Activated CD4-positive, alpha-beta T cell treated with anti-CD3 and anti-CD28 coated beads, Interleukin-10, Interleukin-2, amounts not matched to agents 100 ng/mL and 50 ng/mL, durations not matched to agents 16 hours and 8 hours (primary cell): ENCODE measurements around the gene RPL32.

Source experiments
- DNase-seq: peaks from one replicate; pipeline ENCODE4 v3.0.0-alpha.2; 2020

RPL32 gene

GRCh38 chr3:12831301-12831866 lies 10.0 kb downstream of the RPL32 start:
- no peak for DNase-seq

DNA sequence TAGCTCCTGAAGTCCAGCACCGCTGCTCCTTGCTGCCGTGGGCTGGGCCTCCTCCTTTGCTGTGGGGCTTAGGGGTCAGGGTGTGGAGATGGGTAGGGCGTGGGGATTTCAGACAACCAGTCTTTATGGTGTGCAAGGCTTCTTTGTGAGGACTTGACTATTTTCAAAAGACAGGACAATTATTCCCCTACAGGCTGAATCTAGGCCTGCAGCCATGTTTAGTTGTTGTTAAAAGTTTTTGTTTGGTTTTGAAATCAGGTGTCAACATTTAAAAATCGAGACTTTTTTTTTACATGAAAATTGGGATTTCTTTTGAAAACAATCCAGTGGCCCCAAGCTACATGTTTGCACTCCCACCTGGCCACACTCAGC lies 10.6 kb downstream of the RPL32 start:
- DNase-seq: no peak

GRCh38 chr3:12829886-12830784 lies 11.2 kb downstream of the RPL32 start:
- no peak for DNase-seq

- DNase-seq: no peak
Observed at GRCh38 chr3:12829404-12829803, 12.0 kb downstream of the RPL32 start.

GRCh38 chr3:12828751-12829150 lies 12.6 kb downstream of the RPL32 start:
- no peak for DNase-seq

DNA sequence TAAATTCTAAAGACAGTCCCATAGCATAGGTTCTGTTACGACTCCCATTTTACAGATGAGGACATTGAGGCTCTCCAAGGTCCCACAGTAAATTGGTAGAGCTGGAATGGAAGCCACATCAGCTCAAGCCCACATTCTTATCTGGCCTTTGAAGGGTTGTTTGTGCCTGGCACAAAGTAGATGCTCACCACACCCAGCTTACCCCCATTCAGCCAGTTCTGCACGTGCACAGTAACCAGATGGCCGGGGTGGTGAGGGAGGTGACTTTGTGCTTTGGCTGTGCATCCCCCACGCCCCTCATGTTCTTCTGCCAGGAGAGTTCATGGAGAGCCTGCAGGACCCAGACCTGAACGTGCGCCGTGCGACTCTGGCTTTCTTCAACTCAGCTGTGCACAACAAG lies 16.2 kb downstream of the RPL32 start:
- no peak for DNase-seq

- no peak for DNase-seq
Observed at GRCh38 chr3:12824299-12824698, 17.1 kb downstream of the RPL32 start.

- DNase-seq: no peak
Observed at GRCh38 chr3:12822725-12823373, 18.5 kb downstream of the RPL32 start.

DNA sequence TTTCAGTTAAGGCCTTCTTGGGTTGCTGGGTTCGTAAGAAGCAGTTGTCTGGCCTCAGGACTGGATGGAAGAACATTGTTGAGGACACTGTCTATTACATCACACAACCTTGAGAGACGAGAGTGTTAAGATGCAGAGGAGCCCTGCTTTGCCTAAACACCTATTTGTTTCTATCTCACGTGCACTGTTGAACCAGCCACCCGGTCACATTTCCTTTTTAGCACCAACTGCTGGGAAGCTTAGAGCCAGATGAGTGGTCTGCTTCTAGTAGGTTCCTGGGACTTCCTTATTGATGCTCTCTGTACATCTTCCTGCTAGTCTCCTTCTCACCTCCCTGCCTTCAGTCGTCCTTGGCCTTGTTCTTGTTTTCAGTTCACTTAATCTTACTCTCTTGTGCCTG lies 22.6 kb downstream of the RPL32 start:
- DNase-seq: no peak

GRCh38 chr3:12818273-12818672 lies 23.1 kb downstream of the RPL32 start:
- DNase-seq: no peak

DNA sequence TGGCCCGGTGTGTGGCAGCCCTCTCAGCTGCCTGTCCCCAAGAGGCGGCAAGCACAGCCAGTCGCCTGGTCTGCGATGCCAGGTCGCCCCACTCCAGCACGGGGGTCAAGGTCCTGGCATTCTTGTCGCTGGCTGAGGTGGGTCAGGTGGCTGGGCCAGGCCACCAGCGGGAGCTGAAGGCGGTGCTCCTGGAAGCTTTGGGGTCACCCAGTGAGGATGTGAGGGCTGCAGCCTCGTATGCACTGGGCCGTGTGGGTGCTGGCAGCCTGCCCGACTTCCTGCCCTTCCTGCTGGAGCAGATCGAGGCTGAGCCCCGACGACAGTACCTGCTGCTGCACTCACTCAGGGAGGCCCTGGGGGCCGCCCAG lies 24.0 kb downstream of the RPL32 start:
- no peak for DNase-seq

GRCh38 chr3:12816521-12817342 lies 24.6 kb downstream of the RPL32 start:
- DNase-seq: no peak

- no peak for DNase-seq
Observed at GRCh38 chr3:12815719-12816118, 25.6 kb downstream of the RPL32 start.

- DNase-seq: no peak
Observed at GRCh38 chr3:12815078-12815477, 26.3 kb downstream of the RPL32 start.

DNA sequence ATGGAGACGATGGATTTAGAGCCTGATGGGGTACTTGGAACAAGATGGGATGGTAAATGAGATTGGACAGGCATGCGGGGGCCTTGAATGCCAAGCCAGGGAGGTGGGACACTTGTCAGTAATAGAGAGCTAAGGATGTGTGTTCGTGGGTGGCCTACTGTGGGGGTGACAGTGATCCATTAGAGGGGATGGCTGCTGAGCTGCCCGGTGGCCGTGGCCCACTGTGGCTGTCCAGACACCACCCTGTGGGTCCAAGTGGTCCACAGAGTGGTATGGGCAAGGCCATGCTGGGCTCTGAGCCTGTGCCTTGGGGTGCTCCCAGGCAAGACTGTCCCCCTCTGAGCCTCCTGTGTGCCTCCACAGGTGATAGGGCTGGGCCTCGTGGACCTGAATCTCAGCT lies 27.4 kb downstream of the RPL32 start:
- no peak for DNase-seq

DNA sequence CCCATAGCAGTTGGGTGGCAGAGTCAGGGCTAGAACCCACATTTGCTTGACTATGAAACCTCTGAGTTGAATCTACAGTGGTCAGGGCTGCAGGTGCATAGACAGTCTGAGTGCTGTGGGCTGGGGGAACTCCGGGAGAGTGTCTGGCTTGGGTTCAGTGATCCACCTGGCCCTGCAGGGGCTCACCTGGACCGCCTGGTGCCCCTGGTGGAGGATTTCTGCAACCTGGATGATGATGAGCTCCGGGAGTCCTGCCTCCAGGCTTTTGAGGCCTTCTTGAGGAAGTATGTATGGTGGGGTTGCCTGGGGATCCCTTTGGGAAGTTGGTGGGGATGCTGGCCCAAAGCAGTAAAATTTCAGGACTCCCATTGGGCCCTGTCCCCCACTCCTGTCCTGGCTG lies 28.6 kb downstream of the RPL32 start:
- DNase-seq: no peak

GRCh38 chr3:12810961-12811360 lies 30.4 kb downstream of the RPL32 start:
- no peak for DNase-seq

DNA sequence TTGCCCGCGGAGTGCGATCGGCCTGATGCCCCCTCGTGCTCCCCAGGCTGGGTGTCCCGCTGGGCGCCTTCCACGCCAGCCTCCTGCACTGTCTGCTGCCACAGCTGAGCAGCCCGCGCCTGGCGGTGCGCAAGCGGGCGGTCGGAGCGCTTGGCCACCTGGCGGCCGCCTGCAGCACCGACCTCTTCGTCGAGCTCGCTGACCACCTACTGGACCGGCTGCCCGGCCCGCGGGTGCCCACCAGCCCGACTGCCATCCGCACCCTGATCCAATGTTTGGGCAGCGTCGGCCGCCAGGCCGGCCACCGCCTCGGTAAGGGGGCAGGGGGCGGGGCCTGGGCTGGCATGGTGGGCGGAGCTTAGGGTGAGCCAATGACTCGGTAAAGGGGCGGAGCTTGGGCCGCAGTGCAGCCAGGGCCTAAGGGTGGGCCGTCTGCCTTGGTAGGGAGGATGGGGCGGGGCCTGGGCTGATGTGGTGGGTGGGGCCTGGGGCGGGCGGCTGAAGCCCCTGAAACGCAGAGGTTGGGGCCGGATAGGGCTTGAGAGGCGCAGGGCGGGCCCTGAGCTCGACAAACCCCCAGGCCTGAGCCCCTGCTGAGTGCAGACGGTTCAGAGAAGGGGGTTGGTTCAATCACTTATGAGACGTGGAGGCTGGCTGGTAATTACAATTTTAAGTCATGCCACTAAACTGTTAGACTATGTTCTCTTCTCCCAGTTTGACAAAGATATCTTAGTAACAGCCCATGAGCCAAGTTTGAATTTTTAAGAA lies 31.2 kb downstream of the RPL32 start:
- peak; percentile 91 for DNase-seq

GRCh38 chr3:12809435-12809834 lies 31.9 kb downstream of the RPL32 start:
- no peak for DNase-seq

DNA sequence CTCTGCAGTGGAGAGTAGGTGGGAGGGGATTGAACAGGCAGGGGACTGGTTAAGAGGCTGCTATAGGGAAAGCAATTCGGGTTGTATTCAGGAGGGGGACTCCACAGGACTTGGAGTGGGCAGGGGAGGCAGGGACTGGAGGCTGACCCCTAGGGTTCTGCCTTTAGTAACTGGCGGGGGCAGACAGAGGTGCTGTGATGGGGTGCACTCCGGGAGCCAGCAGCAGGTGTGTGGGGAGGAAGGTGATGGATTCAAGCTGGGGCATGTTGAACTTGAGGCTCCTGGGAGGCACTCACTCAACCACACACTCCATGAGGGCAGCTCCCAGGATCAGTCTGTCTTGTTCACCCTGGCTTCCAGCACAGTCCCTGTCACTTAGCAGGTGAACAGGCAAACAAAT lies 32.4 kb downstream of the RPL32 start:
- DNase-seq: no peak

GRCh38 chr3:12808587-12808986 lies 32.8 kb downstream of the RPL32 start:
- DNase-seq: no peak

DNA sequence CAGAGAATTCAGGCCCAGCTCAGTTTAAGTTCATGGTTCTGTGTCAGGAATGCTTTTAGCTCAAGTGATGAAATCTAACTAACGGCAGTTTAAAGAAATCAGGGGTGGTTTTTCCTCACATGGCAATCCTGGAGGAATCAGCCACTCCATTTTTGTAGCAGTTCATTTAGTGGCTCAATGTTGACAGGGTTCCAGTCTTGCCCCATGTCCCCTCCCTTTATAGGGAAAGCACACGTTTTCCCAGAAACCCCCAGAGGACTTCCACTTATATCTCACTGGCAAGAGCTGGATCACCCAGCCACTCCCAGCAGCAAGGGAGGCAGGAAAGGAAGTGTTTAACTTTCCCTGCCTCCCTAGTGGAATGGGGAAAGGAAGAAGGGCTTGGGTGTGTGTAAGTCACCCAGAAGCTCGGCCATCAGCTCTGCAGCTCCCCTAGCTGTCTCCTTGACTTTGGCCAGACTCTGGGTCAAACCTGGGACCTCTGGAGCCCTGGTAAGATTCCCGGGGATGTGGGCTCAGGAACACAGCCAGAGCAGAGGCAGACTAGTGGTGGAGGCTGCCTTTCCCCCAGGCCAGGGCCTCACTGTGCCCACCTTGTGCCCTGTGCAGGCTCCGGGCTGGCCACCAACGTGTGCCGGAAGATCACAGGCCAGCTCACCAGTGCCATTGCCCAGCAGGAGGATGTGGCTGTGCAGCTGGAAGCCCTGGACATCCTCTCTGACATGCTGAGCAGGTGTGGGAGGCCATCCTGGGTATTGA lies 33.6 kb downstream of the RPL32 start:
- no peak for DNase-seq
